ENCODE results near the gene QSOX1.
A peak's percentile ranks its signal among the peaks of the same experiment; 100 is the strongest.

Gene QSOX1

DNA sequence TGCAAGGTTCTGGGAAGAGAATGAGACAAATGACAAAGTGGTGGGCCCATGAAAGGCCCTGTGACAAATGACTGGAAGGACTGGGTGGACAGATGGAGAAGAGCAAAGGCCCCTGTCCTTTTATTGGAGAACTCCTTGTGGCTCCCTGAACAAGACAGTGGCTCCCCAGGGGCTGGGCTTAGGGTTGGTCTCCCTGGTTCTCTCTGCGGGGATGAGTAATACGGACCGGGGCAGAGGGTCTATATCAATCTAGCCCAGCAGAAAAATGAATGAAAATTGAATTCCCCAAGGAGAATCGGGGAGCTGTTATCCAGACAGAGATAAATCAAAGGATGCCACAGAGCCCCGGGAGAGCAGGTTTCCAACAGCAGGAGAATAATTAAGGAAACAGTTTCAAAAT is 70.2 kb downstream of the QSOX1 start:
- no peak for DNase-seq (ENCODE audit: low read depth)
- H3K4me3 ChIP-seq (ENCODE audit: low read depth, low read length): no peak overlapping the region
- no peak for TF ChIP-seq CTCF (IDR thresholded peaks at IDR 0.05; ENCODE audit: insufficient read depth, low read depth, low read length, missing control alignments)

- no peak for DNase-seq (ENCODE audit: low read depth)
- no peak overlapping the region for H3K4me3 ChIP-seq (ENCODE audit: low read depth, low read length)
- TF ChIP-seq CTCF (IDR thresholded peaks at IDR 0.05; ENCODE audit: insufficient read depth, low read depth, low read length, missing control alignments): no peak
Observed at GRCh38 chr1:180225403-180225802, 70.7 kb downstream of the QSOX1 start.

DNA sequence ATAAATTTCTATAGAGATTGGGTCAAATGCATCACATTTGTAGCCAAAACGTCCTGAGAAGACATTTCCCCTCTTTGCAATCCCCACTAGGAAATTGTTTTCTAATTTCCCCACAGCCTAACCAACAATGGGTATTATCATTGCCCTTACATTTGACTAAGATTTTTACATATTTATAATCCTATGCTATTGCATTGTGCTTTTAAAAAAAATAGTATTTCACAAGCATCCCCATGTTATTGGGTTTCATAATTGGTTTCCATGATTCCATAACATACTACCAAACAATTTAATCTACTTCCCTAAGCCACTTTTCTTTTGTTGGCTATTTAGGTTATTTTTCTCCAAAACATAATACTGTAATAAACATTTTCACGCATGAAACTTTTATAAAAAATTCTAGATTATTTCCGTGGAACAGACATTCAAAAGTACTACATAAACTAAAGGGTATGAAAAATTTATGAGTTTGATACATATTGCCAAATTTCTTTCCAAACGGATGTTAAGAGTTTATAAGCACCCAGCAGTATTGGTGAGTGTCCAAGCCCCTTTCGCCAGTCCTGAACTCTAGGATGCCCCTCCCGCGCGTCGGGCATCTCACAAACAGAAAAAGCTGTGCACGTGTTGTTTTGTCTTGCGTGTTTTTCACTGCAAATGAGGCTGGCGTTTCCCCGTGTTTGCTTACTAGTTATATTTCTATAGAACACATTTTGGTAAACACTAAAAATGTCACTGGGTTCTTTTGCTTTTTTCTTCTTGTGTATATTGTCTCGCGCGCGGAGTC is 73.4 kb downstream of the QSOX1 start:
- H3K4me3 ChIP-seq (ENCODE audit: low read depth, low read length): no peak overlapping the region
- TF ChIP-seq CTCF (IDR thresholded peaks at IDR 0.05; ENCODE audit: insufficient read depth, low read depth, low read length, missing control alignments): no peak
- no peak for DNase-seq (ENCODE audit: low read depth)

DNA sequence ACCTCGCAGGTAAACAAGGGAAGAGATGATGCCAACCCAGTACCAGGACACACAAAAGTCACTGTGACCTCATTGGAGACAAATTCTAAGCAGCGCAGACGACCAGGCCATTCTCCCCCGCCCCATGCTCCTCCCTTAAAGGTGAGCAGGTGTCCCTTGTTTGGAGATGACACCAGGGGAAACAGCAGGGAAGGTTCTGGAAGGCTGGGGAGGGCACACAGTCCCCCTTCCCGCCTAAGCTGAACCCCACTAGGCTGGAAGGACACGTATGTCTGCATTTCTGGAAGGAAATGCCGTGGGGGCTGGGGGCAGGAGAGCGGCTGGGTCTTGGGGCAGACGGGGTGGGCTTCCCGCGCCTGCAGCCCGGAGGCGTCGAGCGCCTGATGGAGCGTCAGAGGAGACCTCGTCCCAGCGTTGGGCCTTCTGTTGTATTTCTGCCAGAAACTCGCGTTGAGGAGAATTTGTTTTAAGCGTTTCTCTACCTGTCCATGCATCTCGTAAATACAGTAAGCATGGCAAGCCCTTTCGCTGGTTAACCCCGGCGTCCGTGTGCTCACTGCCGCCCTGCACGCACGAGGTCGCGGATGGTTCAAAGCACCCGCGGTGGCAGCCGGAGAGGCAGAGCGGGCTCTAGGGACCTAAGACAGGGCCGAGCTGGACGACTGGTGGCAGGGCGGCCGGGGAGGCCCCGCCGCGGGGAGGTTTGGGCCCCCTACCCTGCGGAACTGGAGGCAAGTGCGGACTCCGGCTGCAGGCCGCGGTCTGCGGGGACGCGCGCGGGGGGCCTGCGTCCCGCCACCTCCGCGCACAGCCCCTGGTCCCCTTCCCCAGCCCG is 74.2 kb downstream of the QSOX1 start:
- TF ChIP-seq CTCF (IDR thresholded peaks at IDR 0.05; ENCODE audit: insufficient read depth, low read depth, low read length, missing control alignments): no peak
- peak; percentile 37 for DNase-seq (ENCODE audit: low read depth)
- H3K4me3 ChIP-seq (ENCODE audit: low read depth, low read length): peak overlapping the region; percentile 70

DNA sequence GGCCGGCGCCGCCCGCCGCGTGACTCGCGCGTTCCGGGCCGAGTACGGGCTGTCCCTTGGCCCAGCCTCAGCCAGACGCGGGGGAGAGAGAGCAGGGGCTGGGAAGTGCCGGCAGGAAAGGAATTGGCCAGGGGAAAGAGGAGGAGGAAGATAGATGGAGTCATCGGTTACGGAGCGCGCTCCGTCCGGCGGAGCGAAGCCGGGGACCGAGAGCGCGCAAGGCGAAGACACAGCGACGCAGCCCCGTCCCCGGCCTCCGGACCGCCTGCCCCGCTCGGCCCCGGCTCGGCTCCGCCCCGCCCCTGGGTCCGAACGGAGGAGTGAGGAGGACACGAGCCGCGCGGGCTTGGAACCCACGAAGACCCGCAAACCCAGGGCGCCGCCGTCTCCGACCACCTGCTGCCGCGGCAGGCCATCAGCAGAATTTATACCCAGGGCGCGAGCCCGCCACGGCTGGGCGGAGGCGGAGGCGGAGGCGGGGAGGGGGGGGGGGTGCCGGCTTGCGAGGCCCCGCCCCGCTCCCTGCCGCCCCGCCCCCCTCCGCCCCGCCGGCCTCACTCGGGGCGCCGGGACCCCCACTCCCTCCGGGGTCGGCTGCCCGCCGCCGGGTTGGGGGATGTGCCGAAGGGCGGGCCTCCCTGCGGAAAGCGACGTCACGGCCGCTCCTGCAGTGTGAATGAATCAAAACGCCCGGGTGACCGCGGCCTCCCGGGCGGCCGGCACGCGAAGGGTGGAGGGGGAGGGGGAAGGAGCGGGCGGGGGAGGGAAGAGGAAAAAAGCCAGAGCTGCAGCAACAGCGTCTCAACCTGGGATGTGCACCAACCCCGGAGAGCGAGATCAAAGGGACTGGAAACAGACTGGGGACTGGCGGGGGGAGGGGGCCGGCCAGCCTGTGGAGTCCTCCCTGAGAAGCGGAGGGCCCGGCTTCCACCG is 75.1 kb downstream of the QSOX1 start, which contains the start of gene LHX4:
Gene LHX4, plus strand, starts transcription at position 782 of the 933 bp plus-strand sequence. CDS start 266 bp downstream, outside the sequence.
- TF ChIP-seq CTCF (IDR thresholded peaks at IDR 0.05; ENCODE audit: insufficient read depth, low read depth, low read length, missing control alignments): no peak
- peak within 1 kb of the TSS; percentile 70 for H3K4me3 ChIP-seq (ENCODE audit: low read depth, low read length)
- DNase-seq (ENCODE audit: low read depth): peak; percentile 66

DNA sequence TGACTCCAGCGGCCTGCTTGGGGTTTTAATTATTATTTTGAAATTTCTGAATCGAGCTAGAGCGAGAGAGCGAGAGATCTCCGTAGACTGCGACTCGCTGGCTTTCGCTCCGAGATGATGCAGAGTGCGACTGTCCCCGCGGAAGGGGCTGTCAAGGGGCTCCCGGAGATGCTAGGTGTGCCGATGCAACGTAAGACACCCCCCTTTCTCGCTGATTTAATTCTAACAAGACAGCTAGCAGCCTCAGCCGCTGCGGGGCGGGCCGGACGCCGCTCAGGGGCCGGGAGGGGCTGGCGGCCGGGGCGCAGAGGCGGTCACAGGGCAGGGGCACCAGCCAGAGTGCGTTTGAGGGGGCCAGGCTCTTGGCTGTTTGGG is 75.7 kb downstream of the QSOX1 start:
- peak overlapping the region; percentile 70 for H3K4me3 ChIP-seq (ENCODE audit: low read depth, low read length)
- no peak for TF ChIP-seq CTCF (IDR thresholded peaks at IDR 0.05; ENCODE audit: insufficient read depth, low read depth, low read length, missing control alignments)
- DNase-seq (ENCODE audit: low read depth): peak; percentile 20

All from GM12865 (cell line).